PC-9 (cell line): Measurements from ENCODE around the gene CRIP2. TPM values are rescaled to one million over a fixed set of nuclear protein-coding genes. Genes with fewer than 3 reads are reported as not detected.

Experiments
- BruUV-seq: library from RNA; stranded (reverse); fragments of 400-500 nt; replicated peaks from 2 replicates; lab custom pipeline; 2021; lab: Mats Ljungman, UMichigan
- CTCF ChIA-PET: fragments of 300-600 bp; sonication (Branson Sonifier 250); formaldehyde crosslinking; loops from one replicate; lab custom pipeline; 2022; ENCODE audit warnings: antibody characterized with exemption; lab: Charles Lee
- POLR2A ChIA-PET: fragments of 300-600 bp; sonication (Branson Sonifier 250); formaldehyde crosslinking; loops from one replicate; lab custom pipeline; 2022; ENCODE audit warnings: antibody characterized with exemption; ENCODE audit not compliant: unreplicated experiment; lab: Charles Lee
- DNase-seq, 2 experiments: peaks; one replicate each; pipeline versions ENCODE4 v3.0.0 to v3.0.0-alpha.2; 2015 to 2022; ENCODE audit warnings: mixed read lengths in 1 of 2
- H2AFZ ChIP-seq: fragments of 200-600 bp; sonication (generic); 2 replicates; pipeline ENCODE4 v1.8.1; 2017; ENCODE audit warnings: antibody characterized with exemption
- H3F3A ChIP-seq: fragments of 200-600 bp; sonication (generic); 2 replicates; pipeline ENCODE4 v1.8.1; 2017; ENCODE audit warnings: antibody characterized with exemption, mild to moderate bottlenecking, low read depth; ENCODE audit not compliant: insufficient read depth
- H3K27ac ChIP-seq: fragments of 200-600 bp; sonication (generic); 2 replicates; pipeline ENCODE4 v1.6.1; 2016; ENCODE audit warnings: mixed run types
- H3K27me3 ChIP-seq: fragments of 200-600 bp; sonication (generic); 2 replicates; pipeline ENCODE4 v1.6.1; 2016; ENCODE audit warnings: low read depth, mixed run types; ENCODE audit not compliant: insufficient read depth
- H3K36me3 ChIP-seq: fragments of 200-600 bp; sonication (generic); 2 replicates; pipeline ENCODE4 v1.6.1; 2016; ENCODE audit warnings: low read depth, mixed run types
- H3K4me1 ChIP-seq: fragments of 200-600 bp; sonication (generic); replicated peaks from 2 replicates; pipeline ENCODE4 v1.6.1; 2016; ENCODE audit warnings: mixed run types; ENCODE audit not compliant: insufficient read depth
- H3K4me2 ChIP-seq: fragments of 200-600 bp; sonication (generic); 2 replicates; pipeline ENCODE4 v1.6.1; 2017; ENCODE audit warnings: mixed run types
- H3K4me3 ChIP-seq: fragments of 200-600 bp; sonication (generic); 2 replicates; pipeline ENCODE4 v1.6.1; 2016; ENCODE audit warnings: mixed run types
- H3K79me2 ChIP-seq: fragments of 200-600 bp; sonication (generic); 2 replicates; pipeline ENCODE4 v1.6.1; 2017; ENCODE audit warnings: low read depth, mixed run types
- H3K9me2 ChIP-seq: fragments of 200-600 bp; sonication (generic); 2 replicates; pipeline ENCODE4 v1.8.1; 2017; ENCODE audit warnings: mild to moderate bottlenecking; ENCODE audit not compliant: insufficient read depth
- H3K9me3 ChIP-seq: fragments of 200-600 bp; sonication (generic); 2 replicates; pipeline ENCODE4 v1.8.1; 2016; ENCODE audit warnings: low read depth; ENCODE audit not compliant: insufficient read depth
- H4K20me1 ChIP-seq: fragments of 200-600 bp; sonication (generic); 2 replicates; pipeline ENCODE4 v1.8.1; 2017; ENCODE audit not compliant: insufficient read depth
- CTCF ChIP-seq: fragments of 200-600 bp; sonication (generic); conservative IDR thresholded peaks from 2 replicates; pipeline ENCODE4 v1.6.1; 2017; ENCODE audit warnings: mixed run types, antibody characterized with exemption, mild to moderate bottlenecking, moderate library complexity
- EZH2 ChIP-seq: fragments of 200-600 bp; sonication (generic); IDR thresholded peaks from 2 replicates; pipeline ENCODE4 v1.8.0; 2017; ENCODE audit warnings: antibody characterized with exemption, low read depth
- intact Hi-C: fragments of 100-400 bp; cut with micrococcal nuclease; formaldehyde crosslinking; loops from one replicate; pipeline ENCODE4 v1.10.0; 2022; ENCODE audit not compliant: unreplicated experiment
- total RNA-seq: library from RNA; stranded (reverse); gene quantifications from 2 replicates; pipeline ENCODE4 v1.2.3, GENCODE V29; 2021

The CRIP2 gene
- total RNA-seq, 1 experiment from 2014 or later, result 50.2 TPM

DNA sequence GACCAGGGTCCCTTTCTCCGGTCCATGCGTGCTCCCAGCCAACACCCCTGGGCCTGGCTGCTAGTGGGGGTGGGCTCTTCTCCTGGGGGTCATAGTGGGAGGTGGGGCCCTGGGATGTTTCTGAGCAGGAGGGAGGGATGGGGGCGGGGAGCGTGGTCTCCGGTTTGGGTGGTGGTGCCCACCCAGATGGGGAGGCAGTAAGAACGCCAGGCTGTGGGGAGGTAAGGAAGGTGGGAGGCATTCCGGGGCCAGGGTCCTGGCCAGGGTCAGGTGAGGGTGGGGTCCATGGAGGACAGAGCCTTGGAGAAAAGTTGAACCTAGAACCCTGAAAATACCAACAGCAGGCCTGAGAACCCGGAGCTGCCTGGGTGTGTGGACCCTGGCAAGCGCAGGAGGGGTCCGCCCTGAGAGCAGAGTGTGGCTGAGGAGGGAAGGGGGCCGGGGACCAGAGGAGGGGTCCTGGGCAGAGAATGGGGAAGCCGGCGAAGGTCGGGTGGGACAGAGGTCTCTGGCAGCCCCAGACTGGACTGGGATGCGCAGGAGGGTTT, 5.7 kb downstream of the CRIP2 start:
- intact Hi-C loops, result loop anchor here (2.0 to 5.0 kb wide), 3 partner anchors 13 to 508 kb away; partner anchors contain the start of gene BRF1

GRCh38 chr14:105480807-105481801, 6.5 kb downstream of the CRIP2 start:
- ChIA-PET CTCF (interaction anchor here (1.9 kb wide), 1 partner anchor 9 kb away, joined by 13 read pairs; no protein-coding TSS in a partner anchor), POLR2A (interaction anchor here (0.6 to 0.7 kb wide), 2 partner anchors 24 to 608 kb away, joined by 4 to 5 read pairs; no protein-coding TSS in a partner anchor)
- Histone ChIP-seq H3K9me2 (no peaks in the 10 kb centered on the region), H3K79me2 (no peaks in the 10 kb centered on the region), H3K27ac (peak overlapping the region; percentile 90), H3K4me2 (peak overlapping the region; percentile 100), H2AFZ (peak overlapping the region; percentile 85), H3K9me3 (no peaks in the 10 kb centered on the region), H4K20me1 (no peaks in the 10 kb centered on the region), H3K36me3 (no peaks in the 10 kb centered on the region), H3F3A (peaks cover 15% of the 10 kb centered on the region), H3K4me1 (peaks cover 32% of the 10 kb centered on the region), H3K4me3 (peak overlapping the region; percentile 67), H3K27me3 (no peaks in the 10 kb centered on the region)
- intact Hi-C loops, result loop anchor here (1.0 to 5.0 kb wide), 4 partner anchors 8 to 509 kb away; partner anchors contain the start of gene BRF1
- BruUV-seq, result TSS peak; percentile 85
- DNase-seq, result peak; percentile 76 to 92
- TF ChIP-seq CTCF (peak; percentile 96), EZH2 (no peak)

More for the DNA sequence above, 5.7 kb downstream of the CRIP2 start:
- no peaks in the 10 kb centered on the region for H4K20me1 ChIP-seq
- no peaks in the 10 kb centered on the region for H3K9me3 ChIP-seq
- TF ChIP-seq EZH2, result no peak
- TF ChIP-seq CTCF, result no peak
- CTCF ChIA-PET, result interaction anchor here (1.9 kb wide), 1 partner anchor 10 kb away, joined by 13 read pairs; no protein-coding TSS in a partner anchor
- peaks cover 32% of the 10 kb centered on the region for H3K4me1 ChIP-seq
- peak overlapping the region; percentile 100 for H3K4me2 ChIP-seq
- no peaks in the 10 kb centered on the region for H3K79me2 ChIP-seq
- no TSS peak for BruUV-seq
- H3K4me3 ChIP-seq, result no peak overlapping the region
- POLR2A ChIA-PET, result interaction anchor here (0.6 kb wide), 1 partner anchor 23 kb away, joined by 4 read pairs; no protein-coding TSS in a partner anchor
- H3F3A ChIP-seq, result peaks cover 15% of the 10 kb centered on the region
- no peak overlapping the region for H3K27ac ChIP-seq
- H3K9me2 ChIP-seq, result no peaks in the 10 kb centered on the region
- H3K36me3 ChIP-seq, result no peaks in the 10 kb centered on the region
- no peak overlapping the region for H2AFZ ChIP-seq
- no peak for DNase-seq
- H3K27me3 ChIP-seq, result no peaks in the 10 kb centered on the region

- DNase-seq, result peak; percentile 93 to 94
- Histone ChIP-seq H3K27me3 (no peaks in the 10 kb centered on the region), H3K4me3 (no peak overlapping the region; the same call in 1 of the 2 replicates), H3K4me2 (peak overlapping the region; percentile 100), H3K9me3 (no peaks in the 10 kb centered on the region), H2AFZ (no peak overlapping the region), H3K9me2 (no peaks in the 10 kb centered on the region), H3K4me1 (peaks cover 32% of the 10 kb centered on the region), H3F3A (peaks cover 15% of the 10 kb centered on the region), H3K36me3 (no peaks in the 10 kb centered on the region), H4K20me1 (no peaks in the 10 kb centered on the region), H3K27ac (peak overlapping the region; percentile 90), H3K79me2 (no peaks in the 10 kb centered on the region)
- intact Hi-C loops, result loop anchor here (1.0 to 5.0 kb wide), 5 partner anchors 7 to 510 kb away; partner anchors contain the start of gene BRF1
- ChIA-PET CTCF (interaction anchor here (0.8 to 1.9 kb wide), 2 partner anchors 8 to 111 kb away, joined by 3 to 13 read pairs; no protein-coding TSS in a partner anchor), POLR2A (interaction anchor here (0.7 kb wide), 1 partner anchor 609 kb away, joined by 5 read pairs; no protein-coding TSS in a partner anchor)
- TF ChIP-seq CTCF, result no peak
- TF ChIP-seq EZH2, result no peak
- BruUV-seq, result no TSS peak
These were observed 7.4 kb downstream of the CRIP2 start for GRCh38 chr14:105481886-105482457.
